BJ (cell line): Measurements from ENCODE around the gene WNT4. TPM values are rescaled to one million over a fixed set of nuclear protein-coding genes. Genes with fewer than 3 reads are reported as not detected.

Experiments
- CTCF ChIA-PET: fragments of 350-600 bp; formaldehyde crosslinking; extraction: SDS; loops from one replicate; lab custom pipeline; 2021; ENCODE audit warnings: antibody characterized with exemption, inconsistent platforms; lab: Yijun Ruan, JAX
- POLR2A ChIA-PET: fragments of 300-600 bp; sonication (Branson Sonifier 250); formaldehyde crosslinking; extraction: SDS; loops from one replicate; lab custom pipeline; 2021; ENCODE audit warnings: antibody characterized with exemption; lab: Charles Lee
- DNase-seq: peaks from one replicate; pipeline ENCODE4 v3.0.0-alpha.2; 2011; ENCODE audit warnings: low read depth
- H3K27me3 ChIP-seq: 2 replicates; pipeline ENCODE4 v1.6.0; 2011; ENCODE audit warnings: low read length; ENCODE audit not compliant: control insufficient read depth, insufficient read depth
- H3K36me3 ChIP-seq: 2 replicates; pipeline ENCODE4 v1.5.1; 2011; ENCODE audit warnings: low read length; ENCODE audit not compliant: control insufficient read depth, insufficient read depth
- H3K4me3 ChIP-seq: 2 replicates; pipeline ENCODE4 v1.5.1; 2011; ENCODE audit warnings: low read depth, mild to moderate bottlenecking, control low read depth, low read length
- polyA plus RNA-seq: library from polyadenylated mRNA; depleted of rRNA; stranded (reverse); fragments of >200 nt; gene quantifications from 2 replicates; pipeline ENCODE4 v1.2.3, GENCODE V29; 2011
- TF ChIP-seq, protein P1 (sequence below): IDR thresholded peaks from 2 replicates; pipeline ENCODE4 v1.5.1; 2011; ENCODE audit warnings: low read depth, mild to moderate bottlenecking, control low read depth, inconsistent platforms, low read length, moderate library complexity; ENCODE audit not compliant: insufficient read depth

The WNT4 gene
- polyA plus RNA-seq, 1 experiment: 0.13 TPM

GRCh38 chr1:22179197-22179803, 36.4 kb upstream of the WNT4 start:
- H3K27me3 ChIP-seq: peaks cover 9% of the 10 kb centered on the region
- ChIA-PET CTCF (no interaction called here), POLR2A (no interaction called here)
- no peaks in the 10 kb centered on the region for H3K36me3 ChIP-seq
- H3K4me3 ChIP-seq: no peak overlapping the region
- TF ChIP-seq, protein P1, sequence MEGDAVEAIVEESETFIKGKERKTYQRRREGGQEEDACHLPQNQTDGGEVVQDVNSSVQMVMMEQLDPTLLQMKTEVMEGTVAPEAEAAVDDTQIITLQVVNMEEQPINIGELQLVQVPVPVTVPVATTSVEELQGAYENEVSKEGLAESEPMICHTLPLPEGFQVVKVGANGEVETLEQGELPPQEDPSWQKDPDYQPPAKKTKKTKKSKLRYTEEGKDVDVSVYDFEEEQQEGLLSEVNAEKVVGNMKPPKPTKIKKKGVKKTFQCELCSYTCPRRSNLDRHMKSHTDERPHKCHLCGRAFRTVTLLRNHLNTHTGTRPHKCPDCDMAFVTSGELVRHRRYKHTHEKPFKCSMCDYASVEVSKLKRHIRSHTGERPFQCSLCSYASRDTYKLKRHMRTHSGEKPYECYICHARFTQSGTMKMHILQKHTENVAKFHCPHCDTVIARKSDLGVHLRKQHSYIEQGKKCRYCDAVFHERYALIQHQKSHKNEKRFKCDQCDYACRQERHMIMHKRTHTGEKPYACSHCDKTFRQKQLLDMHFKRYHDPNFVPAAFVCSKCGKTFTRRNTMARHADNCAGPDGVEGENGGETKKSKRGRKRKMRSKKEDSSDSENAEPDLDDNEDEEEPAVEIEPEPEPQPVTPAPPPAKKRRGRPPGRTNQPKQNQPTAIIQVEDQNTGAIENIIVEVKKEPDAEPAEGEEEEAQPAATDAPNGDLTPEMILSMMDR: no peak
- DNase-seq: no peak

GRCh38 chr1:22177354-22178003, 34.6 kb upstream of the WNT4 start:
- no peak for DNase-seq
- CTCF ChIA-PET: no interaction called here
- POLR2A ChIA-PET: no interaction called here
- TF ChIP-seq, protein P1: no peak
- Histone ChIP-seq H3K27me3 (peaks cover 3% of the 10 kb centered on the region; the same call in 1 of the 2 replicates), H3K36me3 (no peaks in the 10 kb centered on the region), H3K4me3 (no peak overlapping the region)

- H3K36me3 ChIP-seq: no peaks in the 10 kb centered on the region
- no peak for DNase-seq
- TF ChIP-seq, protein P1: no peak
- CTCF ChIA-PET: no interaction called here
- H3K27me3 ChIP-seq: peaks cover 3% of the 10 kb centered on the region
- H3K4me3 ChIP-seq: no peak overlapping the region
- POLR2A ChIA-PET: no interaction called here
Measured at GRCh38 chr1:22176258-22176657, 33.4 kb upstream of the WNT4 start.

- H3K27me3 ChIP-seq: peaks cover 2% of the 10 kb centered on the region
- CTCF ChIA-PET: no interaction called here
- no peaks in the 10 kb centered on the region for H3K36me3 ChIP-seq
- TF ChIP-seq, protein P1: no peak
- no peak overlapping the region for H3K4me3 ChIP-seq
- POLR2A ChIA-PET: no interaction called here
- DNase-seq: no peak
Measured at GRCh38 chr1:22174446-22175220, 31.7 kb upstream of the WNT4 start.
